ENCODE results near the gene LRRC8E. TPM values are rescaled to one million over a fixed set of nuclear protein-coding genes. Genes with fewer than 3 reads are reported as not detected.

LRRC8E gene
- total RNA-seq, 1 experiment from 2014 or later: 10.3 TPM

GRCh38 chr19:7848779-7849457, 39.4 kb upstream of the LRRC8E start:
- no TSS peak for BruUV-seq (replicated peaks)
- intact Hi-C loops (cut with micrococcal nuclease): no loop called here
- no peaks in the 10 kb centered on the region for H3K27me3 Mint-ChIP-seq (ENCODE audit: insufficient read depth, unreplicated experiment)
- TF ChIP-seq CTCF (IDR thresholded peaks at IDR 0.05; ENCODE audit: unreplicated experiment): no peak
- peaks cover 8% of the 10 kb centered on the region for H3K4me1 Mint-ChIP-seq (ENCODE audit: insufficient read depth, unreplicated experiment)
- POLR2A ChIA-PET: interaction anchor here (0.6 to 1.1 kb wide), 3 partner anchors 8 to 96 kb away, joined by 3 to 4 read pairs (median 3); no protein-coding TSS in a partner anchor
- H3K9me3 Mint-ChIP-seq (ENCODE audit: unreplicated experiment): no peaks in the 10 kb centered on the region
- H3K36me3 Mint-ChIP-seq (ENCODE audit: insufficient read depth, unreplicated experiment): peaks cover 11% of the 10 kb centered on the region
- H3K27ac Mint-ChIP-seq (ENCODE audit: low read depth, unreplicated experiment): no peak overlapping the region
- DNase-seq (ENCODE audit: unreplicated experiment): no peak
- CTCF ChIA-PET: interaction anchor here (0.5 to 1.6 kb wide), 5 partner anchors 9 to 418 kb away, joined by 3 to 5 read pairs (median 5); no protein-coding TSS in a partner anchor
- no peak overlapping the region for H3K4me3 Mint-ChIP-seq (ENCODE audit: unreplicated experiment)

- no peaks in the 10 kb centered on the region for H3K9me3 Mint-ChIP-seq (ENCODE audit: unreplicated experiment)
- H3K4me1 Mint-ChIP-seq (ENCODE audit: insufficient read depth, unreplicated experiment): peaks cover 8% of the 10 kb centered on the region
- intact Hi-C loops (cut with micrococcal nuclease): no loop called here
- H3K4me3 Mint-ChIP-seq (ENCODE audit: unreplicated experiment): no peak overlapping the region
- ChIA-PET POLR2A (interaction anchor here (1.1 kb wide), 1 partner anchor 52 kb away, joined by 3 read pairs; no protein-coding TSS in a partner anchor), CTCF (interaction anchor here (1.6 kb wide), 1 partner anchor 52 kb away, joined by 5 read pairs; no protein-coding TSS in a partner anchor)
- no peak for TF ChIP-seq CTCF (IDR thresholded peaks at IDR 0.05; ENCODE audit: unreplicated experiment)
- peaks cover 11% of the 10 kb centered on the region for H3K36me3 Mint-ChIP-seq (ENCODE audit: insufficient read depth, unreplicated experiment)
- BruUV-seq (replicated peaks): no TSS peak
- H3K27me3 Mint-ChIP-seq (ENCODE audit: insufficient read depth, unreplicated experiment): no peaks in the 10 kb centered on the region
- no peak for DNase-seq (ENCODE audit: unreplicated experiment)
- no peak overlapping the region for H3K27ac Mint-ChIP-seq (ENCODE audit: low read depth, unreplicated experiment)
These were observed 38.7 kb upstream of the LRRC8E start for GRCh38 chr19:7849631-7849999.

- no peaks in the 10 kb centered on the region for H3K9me3 Mint-ChIP-seq (ENCODE audit: unreplicated experiment)
- H3K36me3 Mint-ChIP-seq (ENCODE audit: insufficient read depth, unreplicated experiment): peaks cover 11% of the 10 kb centered on the region
- DNase-seq (ENCODE audit: unreplicated experiment): peak; percentile 51
- CTCF ChIA-PET: interaction anchor here (0.8 to 1.6 kb wide), 2 partner anchors 52 to 76 kb away, joined by 3 to 5 read pairs; no protein-coding TSS in a partner anchor
- POLR2A ChIA-PET: interaction anchor here (0.6 to 1.1 kb wide), 3 partner anchors 13 to 66 kb away, joined by 3 read pairs; no protein-coding TSS in a partner anchor
- H3K27me3 Mint-ChIP-seq (ENCODE audit: insufficient read depth, unreplicated experiment): no peaks in the 10 kb centered on the region
- no peak overlapping the region for H3K27ac Mint-ChIP-seq (ENCODE audit: low read depth, unreplicated experiment)
- peaks cover 8% of the 10 kb centered on the region for H3K4me1 Mint-ChIP-seq (ENCODE audit: insufficient read depth, unreplicated experiment)
- H3K4me3 Mint-ChIP-seq (ENCODE audit: unreplicated experiment): no peak overlapping the region
- intact Hi-C loops (cut with micrococcal nuclease): loop anchor here (5.0 to 10.0 kb wide), 2 partner anchors 52 to 155 kb away; partner anchors contain the start of genes ELAVL1 and MAP2K7
- no peak for TF ChIP-seq CTCF (IDR thresholded peaks at IDR 0.05; ENCODE audit: unreplicated experiment)
- BruUV-seq (replicated peaks): no TSS peak
These were observed 38.1 kb upstream of the LRRC8E start for GRCh38 chr19:7850000-7850813.

Measured in MCF 10A (cell line).